ENCODE results near the gene TAGLN3. TPM values are rescaled to one million over a fixed set of nuclear protein-coding genes. Genes with fewer than 3 reads are reported as not detected.
A peak's percentile ranks its signal among the peaks of the same experiment; 100 is the strongest.

The TAGLN3 gene
- total RNA-seq, 1 experiment from 2014 or later = not detected

DNA sequence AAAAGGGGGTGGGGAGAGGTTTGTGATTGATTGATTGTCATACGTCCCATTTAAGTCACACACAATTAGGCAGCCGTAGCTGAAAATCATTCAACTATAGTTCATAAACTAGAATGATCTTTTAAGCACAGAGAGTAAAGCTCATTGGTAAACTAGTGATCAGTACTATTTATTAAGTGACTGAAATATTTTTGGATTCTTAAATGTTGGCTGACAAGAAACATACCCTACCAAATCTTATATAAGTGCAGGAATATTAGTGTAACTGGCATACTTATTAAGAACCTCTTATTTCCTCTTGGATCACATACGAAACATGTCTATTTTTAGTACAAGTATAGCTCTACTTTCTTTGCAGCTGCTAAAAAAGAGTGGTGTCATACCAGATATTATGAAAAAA lies 28.3 kb upstream of the TAGLN3 start:
- Histone ChIP-seq H3K4me2 (no peak overlapping the region), H3K4me1 (replicated peaks; ENCODE audit: insufficient read depth) (peaks cover 11% of the 10 kb centered on the region), H3K27me3 (ENCODE audit: insufficient read depth, low read depth) (no peaks in the 10 kb centered on the region), H3K79me2 (ENCODE audit: low read depth) (no peaks in the 10 kb centered on the region), H3K9me2 (ENCODE audit: insufficient read depth) (no peaks in the 10 kb centered on the region), H3K4me3 (no peak overlapping the region), H3K36me3 (ENCODE audit: low read depth) (peaks cover 73% of the 10 kb centered on the region), H3K9me3 (ENCODE audit: insufficient read depth, low read depth) (no peaks in the 10 kb centered on the region), H4K20me1 (ENCODE audit: insufficient read depth) (no peaks in the 10 kb centered on the region), H2AFZ (no peak overlapping the region), H3K27ac (no peak overlapping the region), H3F3A (ENCODE audit: insufficient read depth, low read depth) (peaks cover 51% of the 10 kb centered on the region)
- TF ChIP-seq, protein P1, sequence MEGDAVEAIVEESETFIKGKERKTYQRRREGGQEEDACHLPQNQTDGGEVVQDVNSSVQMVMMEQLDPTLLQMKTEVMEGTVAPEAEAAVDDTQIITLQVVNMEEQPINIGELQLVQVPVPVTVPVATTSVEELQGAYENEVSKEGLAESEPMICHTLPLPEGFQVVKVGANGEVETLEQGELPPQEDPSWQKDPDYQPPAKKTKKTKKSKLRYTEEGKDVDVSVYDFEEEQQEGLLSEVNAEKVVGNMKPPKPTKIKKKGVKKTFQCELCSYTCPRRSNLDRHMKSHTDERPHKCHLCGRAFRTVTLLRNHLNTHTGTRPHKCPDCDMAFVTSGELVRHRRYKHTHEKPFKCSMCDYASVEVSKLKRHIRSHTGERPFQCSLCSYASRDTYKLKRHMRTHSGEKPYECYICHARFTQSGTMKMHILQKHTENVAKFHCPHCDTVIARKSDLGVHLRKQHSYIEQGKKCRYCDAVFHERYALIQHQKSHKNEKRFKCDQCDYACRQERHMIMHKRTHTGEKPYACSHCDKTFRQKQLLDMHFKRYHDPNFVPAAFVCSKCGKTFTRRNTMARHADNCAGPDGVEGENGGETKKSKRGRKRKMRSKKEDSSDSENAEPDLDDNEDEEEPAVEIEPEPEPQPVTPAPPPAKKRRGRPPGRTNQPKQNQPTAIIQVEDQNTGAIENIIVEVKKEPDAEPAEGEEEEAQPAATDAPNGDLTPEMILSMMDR (conservative IDR thresholded peaks at IDR 0.05) = no peak
- no peak for TF ChIP-seq EZH2 (IDR thresholded peaks at IDR 0.05; ENCODE audit: low read depth)
- BruUV-seq (replicated peaks) = no TSS peak
- DNase-seq = no peak
- POLR2A ChIA-PET (ENCODE audit: unreplicated experiment) = interaction anchor here (0.7 kb wide), 1 partner anchor 8 kb away, joined by 4 read pairs; the partner anchor contains the start of gene ABHD10
- CTCF ChIA-PET = interaction anchor here (0.5 to 1.5 kb wide), 2 partner anchors 43 to 616 kb away, joined by 3 read pairs; no protein-coding TSS in a partner anchor
- intact Hi-C loops (cut with micrococcal nuclease; ENCODE audit: unreplicated experiment) = no loop called here

DNA sequence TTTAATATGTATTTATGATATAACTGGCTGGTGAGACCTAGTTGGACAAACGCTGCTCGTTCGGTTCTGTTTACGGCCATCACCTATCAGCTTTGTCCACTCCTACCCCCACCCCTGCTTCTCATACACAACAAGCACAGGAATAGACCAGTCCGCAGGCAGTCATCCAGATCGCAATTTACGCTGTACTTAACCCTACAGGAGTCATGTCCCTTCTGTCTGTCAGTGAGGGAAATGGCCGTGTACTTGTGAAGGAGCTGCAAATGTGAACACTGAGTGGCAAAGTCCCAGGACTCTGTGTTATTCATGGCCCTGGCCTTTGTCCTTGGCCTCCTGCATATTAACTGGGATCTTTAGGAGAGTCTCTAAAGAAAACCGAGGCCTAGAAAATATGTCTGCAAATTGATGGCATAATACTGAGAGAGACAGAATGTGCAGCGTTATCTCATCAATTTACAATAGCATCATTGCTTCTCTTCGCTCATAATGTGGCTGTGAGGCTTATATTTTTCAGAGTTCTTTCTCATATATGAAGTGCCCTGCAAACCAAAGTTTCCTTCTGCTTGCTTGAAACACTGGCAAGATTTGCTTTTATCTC lies 27.1 kb upstream of the TAGLN3 start:
- Histone ChIP-seq H3K9me2 (ENCODE audit: insufficient read depth) (no peaks in the 10 kb centered on the region), H3K79me2 (ENCODE audit: low read depth) (no peaks in the 10 kb centered on the region), H2AFZ (no peak overlapping the region), H3K36me3 (ENCODE audit: low read depth) (peaks cover 66% of the 10 kb centered on the region), H3K27me3 (ENCODE audit: insufficient read depth, low read depth) (no peaks in the 10 kb centered on the region), H3K4me2 (no peak overlapping the region), H3F3A (ENCODE audit: insufficient read depth, low read depth) (peaks cover 56% of the 10 kb centered on the region), H3K4me3 (no peak overlapping the region), H3K9me3 (ENCODE audit: insufficient read depth, low read depth) (no peaks in the 10 kb centered on the region), H3K4me1 (replicated peaks; ENCODE audit: insufficient read depth) (peaks cover 10% of the 10 kb centered on the region), H3K27ac (no peak overlapping the region), H4K20me1 (ENCODE audit: insufficient read depth) (no peaks in the 10 kb centered on the region)
- no peak for DNase-seq
- no peak for TF ChIP-seq EZH2 (IDR thresholded peaks at IDR 0.05; ENCODE audit: low read depth)
- TF ChIP-seq, protein P1 (conservative IDR thresholded peaks at IDR 0.05) = no peak
- CTCF ChIA-PET = interaction anchor here (0.8 to 0.9 kb wide), 2 partner anchors 77 to 305 kb away, joined by 3 to 5 read pairs; no protein-coding TSS in a partner anchor
- BruUV-seq (replicated peaks) = no TSS peak
- POLR2A ChIA-PET (ENCODE audit: unreplicated experiment) = no interaction called here
- intact Hi-C loops (cut with micrococcal nuclease; ENCODE audit: unreplicated experiment) = no loop called here

DNA sequence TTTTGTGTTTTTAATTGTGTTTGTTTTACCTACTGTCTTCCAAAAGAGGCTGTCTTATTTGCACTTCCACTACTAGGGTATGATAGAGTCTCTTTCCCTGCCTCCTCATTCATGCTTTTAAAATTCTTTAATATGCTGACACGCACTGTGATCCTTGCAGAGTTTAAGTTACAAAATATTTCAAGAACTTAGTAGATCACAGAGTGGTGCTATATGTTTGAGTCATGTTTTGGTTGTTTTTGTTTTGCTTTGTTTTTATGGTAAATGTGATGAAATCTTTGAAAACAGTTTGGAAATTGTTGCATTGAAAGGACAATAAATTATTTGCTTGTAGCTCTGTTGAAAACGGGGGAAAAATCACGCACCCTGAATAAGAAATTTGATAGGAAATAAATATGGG lies 25.8 kb upstream of the TAGLN3 start:
- H3K9me2 ChIP-seq (ENCODE audit: insufficient read depth) = no peaks in the 10 kb centered on the region
- H3K36me3 ChIP-seq (ENCODE audit: low read depth) = peaks cover 60% of the 10 kb centered on the region
- no peaks in the 10 kb centered on the region for H3K27me3 ChIP-seq (ENCODE audit: insufficient read depth, low read depth)
- intact Hi-C loops (cut with micrococcal nuclease; ENCODE audit: unreplicated experiment) = no loop called here
- POLR2A ChIA-PET (ENCODE audit: unreplicated experiment) = no interaction called here
- peaks cover 3% of the 10 kb centered on the region; the same call in 1 of the 2 replicates for H3K4me1 ChIP-seq (replicated peaks; ENCODE audit: insufficient read depth)
- TF ChIP-seq EZH2 (IDR thresholded peaks at IDR 0.05; ENCODE audit: low read depth) = no peak
- TF ChIP-seq, protein P1 (conservative IDR thresholded peaks at IDR 0.05) = no peak
- no peaks in the 10 kb centered on the region for H3K9me3 ChIP-seq (ENCODE audit: insufficient read depth, low read depth)
- BruUV-seq (replicated peaks) = no TSS peak
- no peak overlapping the region for H3K4me2 ChIP-seq
- no peak overlapping the region for H2AFZ ChIP-seq
- H3K4me3 ChIP-seq = no peak overlapping the region
- H3F3A ChIP-seq (ENCODE audit: insufficient read depth, low read depth) = peaks cover 60% of the 10 kb centered on the region
- DNase-seq = no peak
- H3K27ac ChIP-seq = peak overlapping the region; percentile 4; the same call in 1 of the 2 replicates
- H3K79me2 ChIP-seq (ENCODE audit: low read depth) = no peaks in the 10 kb centered on the region
- CTCF ChIA-PET = interaction anchor here (1.5 kb wide), 1 partner anchor 256 kb away, joined by 5 read pairs; no protein-coding TSS in a partner anchor
- H4K20me1 ChIP-seq (ENCODE audit: insufficient read depth) = no peaks in the 10 kb centered on the region

Data from PC-9 (cell line).